GM21717 (cell line): ENCODE results near the gene CATSPER3.

Source experiments
- ATAC-seq: cut with Tn5 transposase; IDR thresholded peaks from one replicate; pipeline ENCODE4 v1.9.1; 2021; ENCODE audit warnings: mild to moderate bottlenecking, moderate library complexity; ENCODE audit not compliant: unreplicated experiment

CATSPER3 gene

DNA sequence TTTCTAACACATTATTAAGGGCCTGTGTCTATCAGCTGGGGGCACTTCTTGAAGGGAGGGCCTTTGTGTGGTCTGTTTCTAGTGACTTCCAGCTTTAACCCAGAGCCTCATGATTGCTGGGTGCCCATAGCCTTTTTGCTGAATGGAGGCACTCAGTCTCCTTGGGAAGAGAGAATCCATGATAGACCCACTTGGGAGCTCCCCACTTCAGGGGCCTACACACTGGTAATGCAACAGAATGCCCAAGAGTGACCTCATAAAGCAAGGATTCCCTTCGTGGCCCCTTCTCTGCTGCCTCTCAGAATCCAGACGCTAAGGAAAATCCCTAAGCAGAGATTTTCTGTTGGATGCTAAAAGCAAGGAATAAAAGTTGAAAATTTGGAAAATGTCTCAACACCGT lies at the start of gene CATSPER3:
Gene CATSPER3, plus strand, starts transcription at position 301 of the 400 bp plus-strand sequence. Its CDS starts 85 bp downstream, at position 386.
- ATAC-seq = no peak

DNA sequence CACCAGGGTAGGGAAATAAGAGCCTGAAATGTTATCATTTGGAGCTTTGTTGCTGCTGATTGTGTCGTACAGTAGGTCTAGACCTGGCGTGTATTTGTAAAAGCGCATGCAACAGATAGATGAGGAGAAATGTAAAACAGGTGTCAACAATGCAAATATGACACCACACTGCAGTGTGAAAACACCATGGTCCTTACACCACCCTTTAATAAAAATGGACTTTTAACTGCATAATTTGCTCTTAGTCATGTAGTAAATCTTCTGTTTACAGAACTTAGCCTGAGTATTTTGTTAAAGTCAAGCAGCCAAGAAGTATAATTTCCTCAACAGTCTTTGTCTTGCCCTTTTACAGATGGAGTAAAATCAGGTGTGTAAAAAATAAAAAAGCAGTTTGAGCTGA lies 48.8 kb upstream of the CATSPER3 start:
- no peak for ATAC-seq

- no peak for ATAC-seq
Measured at GRCh38 chr5:134920848-134921575, 46.7 kb upstream of the CATSPER3 start.

DNA sequence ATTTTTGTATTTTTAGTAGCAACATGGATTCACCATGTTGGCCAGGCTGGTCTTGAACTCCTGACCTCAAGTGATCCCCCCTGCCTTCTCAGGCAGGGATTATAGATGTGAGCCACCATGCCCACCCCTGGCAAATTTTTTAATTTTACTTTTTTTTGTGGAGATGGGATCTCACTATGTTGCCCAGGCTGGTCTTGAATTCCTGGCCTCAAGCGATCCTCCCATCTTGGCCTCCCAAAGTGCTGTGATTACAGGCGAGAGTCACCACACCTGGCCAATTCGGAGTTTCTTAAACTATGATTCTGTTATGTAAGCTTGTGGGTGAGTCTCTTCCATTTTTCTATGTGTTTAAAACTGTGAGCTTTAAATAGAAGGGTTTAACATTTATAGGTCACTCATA lies 35.2 kb upstream of the CATSPER3 start:
- ATAC-seq = no peak

DNA sequence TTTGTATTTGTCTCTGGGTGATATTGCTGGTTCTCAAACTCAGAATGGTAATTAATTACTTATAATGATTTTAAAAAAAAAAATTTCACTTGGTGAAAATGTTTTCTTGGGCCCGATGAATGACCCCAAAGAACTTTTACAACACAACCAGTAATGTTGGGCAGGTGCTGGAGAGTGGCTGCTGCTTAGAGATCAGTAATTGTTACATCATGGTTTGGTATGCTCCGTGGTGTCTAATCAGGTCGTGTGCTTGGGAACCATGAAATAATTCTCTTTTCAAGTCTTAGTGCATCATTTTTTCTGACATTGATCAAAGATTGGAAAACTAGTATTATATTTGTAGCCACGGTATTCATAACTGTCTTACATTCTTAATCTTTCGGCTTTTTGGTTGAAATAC lies 33.5 kb upstream of the CATSPER3 start:
- ATAC-seq = no peak

DNA sequence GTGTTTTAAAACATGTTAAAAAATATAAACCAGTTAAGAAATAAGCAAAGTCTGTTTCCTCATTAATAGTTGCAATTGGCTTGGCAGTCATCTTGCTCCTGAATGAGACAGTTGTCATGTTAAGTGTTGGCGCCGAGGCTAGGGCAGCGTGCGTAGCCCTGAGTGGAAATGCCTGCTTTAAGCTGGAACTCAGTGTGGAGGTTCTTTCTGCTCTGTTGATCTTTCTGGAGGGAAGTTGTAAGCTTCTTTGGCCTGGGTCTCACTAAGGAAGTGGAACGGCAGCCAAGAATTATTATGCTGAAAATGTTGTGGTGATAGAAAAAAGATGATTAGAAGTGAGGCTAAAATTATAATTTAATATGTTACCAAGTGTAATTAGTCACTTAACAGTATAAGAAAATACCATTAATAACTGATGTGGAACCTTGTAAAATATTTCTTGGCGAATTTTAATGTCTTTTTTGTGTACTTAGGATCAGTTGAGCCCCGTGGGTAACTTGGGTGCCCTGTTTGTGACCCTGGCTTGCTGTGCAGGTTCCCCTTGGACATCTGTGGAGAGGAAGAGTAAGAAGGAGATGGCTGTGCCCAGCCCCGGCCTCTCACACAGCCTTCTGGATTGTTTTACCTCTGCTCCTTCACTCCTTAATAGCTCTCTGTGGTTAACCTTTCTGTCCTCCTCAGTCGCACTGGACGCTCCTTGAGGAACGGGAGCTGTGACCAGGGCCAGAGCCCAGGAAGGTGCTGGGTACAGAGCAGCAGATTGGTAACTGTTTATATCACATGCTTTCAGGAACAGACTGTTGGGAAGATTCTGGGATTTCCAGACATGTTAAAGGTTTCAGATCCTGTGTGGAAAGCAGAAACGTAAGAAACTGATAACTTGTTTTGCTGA lies 31.8 kb upstream of the CATSPER3 start:
- no peak for ATAC-seq

DNA sequence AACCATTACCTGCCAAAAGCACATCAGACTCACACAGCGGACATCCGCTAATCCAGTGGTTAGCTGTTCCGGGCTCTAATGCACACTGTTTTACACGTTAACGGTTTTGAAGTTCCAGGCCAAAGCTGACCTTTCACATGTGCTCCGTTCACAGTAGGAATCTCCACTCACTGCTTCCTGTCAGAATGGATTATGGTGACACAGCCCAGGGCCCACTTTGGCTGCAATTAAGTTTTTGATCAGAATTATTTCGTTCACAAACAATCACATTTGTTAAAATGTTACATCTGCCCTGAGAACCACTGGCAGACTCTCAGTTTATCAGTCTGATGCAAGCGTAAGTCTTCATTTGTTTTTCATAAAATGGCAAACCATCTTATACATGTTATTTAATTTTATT lies 30.2 kb upstream of the CATSPER3 start:
- ATAC-seq = no peak

GRCh38 chr5:134938030-134938429 lies 29.7 kb upstream of the CATSPER3 start:
- no peak for ATAC-seq

DNA sequence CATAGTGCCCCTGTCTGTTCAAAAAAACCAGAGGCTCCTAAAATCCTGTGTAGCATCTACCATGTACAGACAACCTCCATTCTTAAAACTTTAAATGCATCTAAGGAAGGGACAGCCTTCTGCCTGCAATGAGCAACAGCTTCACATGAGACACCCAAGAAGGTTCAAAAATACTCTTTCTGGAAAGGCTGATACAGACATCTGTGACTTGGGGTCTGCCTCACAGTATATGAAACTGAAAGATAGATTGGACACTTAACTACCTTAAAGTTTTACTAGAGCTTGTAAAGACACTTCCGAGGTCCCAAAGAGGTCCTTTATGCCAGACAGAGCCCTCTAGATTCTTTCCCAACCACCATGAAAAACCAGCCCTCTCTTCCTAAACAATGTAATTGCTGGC lies 28.2 kb upstream of the CATSPER3 start:
- ATAC-seq = no peak

GRCh38 chr5:134943547-134943946 lies 24.2 kb upstream of the CATSPER3 start:
- ATAC-seq = no peak

DNA sequence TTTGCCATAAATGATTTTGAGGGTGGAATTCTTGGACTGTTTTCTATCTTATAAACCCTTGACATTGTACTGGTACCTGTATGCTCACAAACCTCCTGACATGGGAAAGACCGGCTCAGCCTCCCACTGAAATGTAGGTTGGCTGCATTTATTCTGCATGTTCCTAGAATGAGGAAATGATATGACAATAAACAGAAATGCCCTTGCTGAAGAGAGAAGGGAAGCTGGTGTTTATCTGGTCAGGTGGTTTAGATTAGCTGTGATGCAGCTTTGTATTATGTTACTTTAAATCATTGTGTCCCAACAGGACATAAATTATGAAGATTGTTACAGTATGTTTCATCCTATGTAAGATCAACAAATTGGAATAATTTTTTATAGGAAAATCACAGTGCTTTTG lies 23.1 kb upstream of the CATSPER3 start:
- ATAC-seq = no peak

- ATAC-seq = no peak
Measured at GRCh38 chr5:134945041-134945440, 22.7 kb upstream of the CATSPER3 start.

- no peak for ATAC-seq
Measured at GRCh38 chr5:134948911-134949310, 18.8 kb upstream of the CATSPER3 start.

DNA sequence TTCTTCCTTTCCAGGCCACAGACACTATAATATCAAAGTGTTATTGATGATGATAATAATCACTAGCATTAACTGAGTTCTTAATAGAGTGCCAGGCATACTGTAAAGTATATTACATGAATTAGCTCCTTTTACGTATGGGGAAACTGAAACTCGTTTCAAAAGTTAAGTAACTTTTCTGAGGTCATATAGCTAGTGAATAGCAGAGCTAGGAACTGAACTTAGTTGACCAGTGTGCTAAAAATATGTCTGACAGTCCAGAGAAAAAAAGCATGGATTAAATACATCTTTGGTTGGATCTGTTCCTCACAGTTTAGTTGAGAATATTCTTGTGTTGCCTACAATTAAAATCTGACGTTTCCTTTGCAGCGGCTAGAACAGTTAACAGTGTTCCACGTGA lies 18.4 kb upstream of the CATSPER3 start:
- no peak for ATAC-seq

DNA sequence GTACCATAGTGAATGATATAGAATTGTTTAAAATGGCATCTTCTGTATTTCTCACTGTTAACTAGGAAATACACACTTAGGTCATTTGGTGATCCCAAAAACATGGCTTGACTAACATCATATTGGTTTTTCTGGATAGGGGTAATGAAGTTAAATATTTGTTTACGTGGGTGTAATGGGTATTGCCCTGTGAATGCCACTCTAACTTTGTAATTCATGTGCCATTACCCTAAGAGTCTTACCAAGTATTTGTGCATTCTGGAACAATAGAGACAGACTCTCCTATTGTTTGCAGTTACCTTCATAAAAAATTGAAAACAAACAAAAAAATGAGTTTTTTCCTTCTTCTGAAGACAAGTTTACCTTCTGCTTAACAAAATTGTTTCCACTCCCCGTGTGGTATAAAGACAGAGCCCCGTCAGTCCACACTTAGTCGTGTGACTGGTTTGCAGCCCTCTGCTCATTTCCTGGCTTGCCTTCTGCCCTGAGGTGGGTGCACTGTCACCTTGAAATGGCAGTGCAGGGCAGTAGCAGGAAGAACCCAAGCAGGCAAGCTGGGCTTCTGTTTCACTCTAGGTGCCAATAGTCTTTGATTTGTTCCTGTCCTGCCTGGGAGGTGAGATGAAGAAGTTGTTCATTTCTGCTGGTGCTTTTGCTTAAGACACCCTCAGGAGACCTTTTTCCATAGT lies 9.6 kb upstream of the CATSPER3 start:
- no peak for ATAC-seq

GRCh38 chr5:134958755-134959154 lies 9.0 kb upstream of the CATSPER3 start:
- ATAC-seq = no peak

DNA sequence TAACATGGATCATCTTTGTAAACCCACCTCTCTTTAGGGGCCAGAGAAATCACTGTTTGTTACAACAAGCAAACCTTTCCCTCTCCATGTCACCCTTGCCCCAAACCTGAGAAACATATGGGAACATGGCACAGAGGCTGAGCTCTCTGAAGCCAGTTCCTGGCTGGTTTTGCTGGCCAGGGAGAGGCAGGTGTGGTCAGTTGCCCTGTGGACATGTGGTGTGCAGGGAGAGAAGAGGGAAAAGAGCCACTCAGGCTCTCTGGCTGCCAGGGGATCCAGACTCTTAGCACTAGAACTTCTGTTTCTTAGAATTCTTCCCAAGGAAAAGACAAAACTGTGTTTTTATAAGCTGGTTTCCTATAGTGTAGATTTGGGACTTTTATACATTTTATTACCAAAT lies 4.6 kb upstream of the CATSPER3 start:
- no peak for ATAC-seq

DNA sequence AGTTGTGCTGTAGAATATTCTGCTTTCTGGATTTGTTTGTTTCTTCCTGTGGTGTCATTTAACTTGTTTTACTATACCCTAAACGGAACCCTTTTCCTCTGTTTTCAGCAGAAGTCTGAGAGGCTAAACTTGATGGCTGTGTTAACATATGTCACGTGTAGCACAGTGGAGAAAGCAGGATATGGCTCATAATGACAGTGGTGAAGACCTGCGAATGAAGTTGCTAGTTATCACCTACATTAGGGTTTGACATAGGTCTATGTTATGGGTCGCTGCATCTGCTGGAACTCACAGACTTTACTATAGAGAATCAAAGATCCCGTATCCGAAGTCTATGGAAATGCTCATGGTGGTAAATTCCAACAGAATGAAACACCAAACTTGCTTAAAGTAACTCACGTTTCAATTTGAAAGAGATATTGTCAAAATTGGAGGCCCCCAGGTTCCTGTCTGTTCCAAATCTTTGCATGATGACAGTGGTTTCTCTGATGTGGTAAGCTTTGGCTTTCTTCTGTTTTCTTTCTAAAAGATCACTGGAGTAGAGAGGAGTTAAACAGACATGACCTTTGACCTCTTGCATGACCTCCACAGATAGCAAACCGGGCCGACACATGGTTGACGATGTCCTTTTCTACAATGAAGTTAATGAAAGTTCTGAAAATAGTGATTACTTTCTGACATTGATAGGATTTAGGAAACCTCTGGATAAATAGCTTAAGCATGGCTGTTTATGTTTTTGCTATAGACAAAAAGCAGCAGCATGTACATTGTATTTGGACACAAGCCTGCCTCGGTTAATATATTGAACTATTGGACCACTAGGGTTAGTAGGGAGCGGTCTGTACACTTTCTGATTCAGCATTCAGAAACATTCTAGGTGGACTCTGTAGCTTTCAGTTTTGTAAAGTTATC lies 3.1 kb upstream of the CATSPER3 start:
- no peak for ATAC-seq

DNA sequence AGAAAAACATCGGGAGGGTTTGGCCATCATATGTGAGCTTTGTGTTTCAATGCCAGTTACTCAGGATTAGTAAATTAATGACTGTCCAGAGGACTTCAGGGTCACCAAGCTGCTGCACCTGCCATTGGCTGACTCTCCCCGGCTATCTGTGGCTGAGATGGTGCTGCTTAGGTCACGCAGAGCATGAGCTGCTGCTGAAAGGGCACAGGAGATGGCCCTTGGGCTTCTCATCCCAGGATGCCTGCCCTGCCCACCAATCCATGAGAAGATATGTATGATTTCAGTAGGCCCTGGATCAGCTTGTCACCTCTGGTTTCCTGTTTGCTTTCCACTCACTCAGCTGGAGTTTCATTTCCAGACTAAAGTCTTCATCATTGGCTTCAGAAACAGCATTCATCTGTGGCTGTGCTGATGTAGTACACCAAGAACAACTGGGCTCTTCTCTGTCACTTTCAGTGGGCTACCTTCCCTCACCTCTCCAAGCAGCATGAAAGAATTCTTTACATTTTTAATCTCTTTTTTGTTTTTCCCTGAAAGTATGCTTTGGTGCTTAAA lies 2.4 kb upstream of the CATSPER3 start:
- ATAC-seq = no peak

DNA sequence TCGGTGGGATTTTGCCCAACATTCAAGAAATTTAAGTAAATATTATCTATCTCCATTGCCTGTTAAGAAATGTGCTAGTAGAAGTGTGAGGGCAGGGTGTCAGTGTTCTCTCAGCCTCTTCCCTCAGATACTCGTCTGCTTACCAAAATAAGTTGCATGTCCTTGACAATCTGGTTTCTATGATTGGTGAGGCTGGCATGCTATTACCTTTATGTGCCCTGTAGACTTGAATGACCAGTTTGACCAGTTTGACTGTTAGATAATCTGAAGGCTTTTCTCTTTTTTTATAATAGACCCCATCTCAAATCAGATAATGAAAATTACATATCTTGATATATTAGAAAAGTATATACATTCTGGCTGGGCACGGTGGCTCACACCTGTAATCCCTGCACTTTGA lies 348 bp downstream of the CATSPER3 start:
- ATAC-seq = no peak
